ENCODE measurements around the gene OR56B4. TPM values are rescaled to one million over a fixed set of nuclear protein-coding genes. Genes with fewer than 3 reads are reported as not detected.
"Not testable (repeated sequence)": the region's sequence is repeated elsewhere in the genome, so short reads cannot be mapped to it uniquely, and the experiment has no call there.

Gene OR56B4
- total RNA-seq, 4 donors from 2014 or later: not detected

DNA sequence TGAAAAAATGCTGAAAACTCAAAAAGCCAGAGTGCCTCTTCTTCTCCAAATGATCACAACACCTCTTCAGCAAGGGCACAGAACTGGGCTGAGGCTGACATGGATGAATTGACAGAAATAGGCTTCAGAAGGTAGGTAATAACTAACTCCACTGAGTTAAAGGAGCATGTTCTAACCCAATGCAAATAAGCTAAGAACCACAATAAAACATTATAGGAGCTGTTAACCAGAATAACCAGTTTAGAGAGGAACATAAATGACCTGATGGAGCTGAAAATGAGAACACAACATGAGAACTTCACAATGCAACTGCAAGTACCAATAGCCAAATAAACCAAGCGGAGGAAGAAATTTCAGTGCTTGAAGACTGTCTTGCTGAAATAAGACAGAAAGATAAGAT, 9.2 kb downstream of the OR56B4 start:
- ATAC-seq (ENCODE audit: low FRiP score): no peak
- DNase-seq (ENCODE audit: low spot score): no peak
- TF ChIP-seq, protein P1, sequence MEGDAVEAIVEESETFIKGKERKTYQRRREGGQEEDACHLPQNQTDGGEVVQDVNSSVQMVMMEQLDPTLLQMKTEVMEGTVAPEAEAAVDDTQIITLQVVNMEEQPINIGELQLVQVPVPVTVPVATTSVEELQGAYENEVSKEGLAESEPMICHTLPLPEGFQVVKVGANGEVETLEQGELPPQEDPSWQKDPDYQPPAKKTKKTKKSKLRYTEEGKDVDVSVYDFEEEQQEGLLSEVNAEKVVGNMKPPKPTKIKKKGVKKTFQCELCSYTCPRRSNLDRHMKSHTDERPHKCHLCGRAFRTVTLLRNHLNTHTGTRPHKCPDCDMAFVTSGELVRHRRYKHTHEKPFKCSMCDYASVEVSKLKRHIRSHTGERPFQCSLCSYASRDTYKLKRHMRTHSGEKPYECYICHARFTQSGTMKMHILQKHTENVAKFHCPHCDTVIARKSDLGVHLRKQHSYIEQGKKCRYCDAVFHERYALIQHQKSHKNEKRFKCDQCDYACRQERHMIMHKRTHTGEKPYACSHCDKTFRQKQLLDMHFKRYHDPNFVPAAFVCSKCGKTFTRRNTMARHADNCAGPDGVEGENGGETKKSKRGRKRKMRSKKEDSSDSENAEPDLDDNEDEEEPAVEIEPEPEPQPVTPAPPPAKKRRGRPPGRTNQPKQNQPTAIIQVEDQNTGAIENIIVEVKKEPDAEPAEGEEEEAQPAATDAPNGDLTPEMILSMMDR (IDR thresholded peaks at IDR 0.05): no peak

DNA sequence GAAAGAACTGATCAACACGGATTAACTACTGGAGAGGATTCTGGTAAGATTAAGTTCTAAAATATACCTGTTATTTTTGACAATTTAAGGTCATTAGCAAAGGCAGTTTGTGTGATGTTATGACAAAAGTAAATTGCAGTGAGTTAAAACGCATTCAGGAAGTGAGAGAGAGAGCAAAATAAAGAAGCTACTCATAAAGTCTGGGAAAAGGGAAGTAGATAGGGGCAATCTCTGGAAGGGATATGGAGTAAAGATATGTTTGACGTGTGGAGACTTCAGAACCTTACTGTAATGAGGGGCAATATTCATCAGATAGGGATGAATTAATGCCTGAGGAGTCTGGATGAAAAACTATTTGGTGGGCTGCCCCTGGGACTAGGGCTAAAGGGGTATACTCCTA, 16.8 kb downstream of the OR56B4 start:
- no peak for ATAC-seq (ENCODE audit: low FRiP score)
- DNase-seq (ENCODE audit: low spot score): no peak
- TF ChIP-seq, protein P1 (IDR thresholded peaks at IDR 0.05): no peak

DNA sequence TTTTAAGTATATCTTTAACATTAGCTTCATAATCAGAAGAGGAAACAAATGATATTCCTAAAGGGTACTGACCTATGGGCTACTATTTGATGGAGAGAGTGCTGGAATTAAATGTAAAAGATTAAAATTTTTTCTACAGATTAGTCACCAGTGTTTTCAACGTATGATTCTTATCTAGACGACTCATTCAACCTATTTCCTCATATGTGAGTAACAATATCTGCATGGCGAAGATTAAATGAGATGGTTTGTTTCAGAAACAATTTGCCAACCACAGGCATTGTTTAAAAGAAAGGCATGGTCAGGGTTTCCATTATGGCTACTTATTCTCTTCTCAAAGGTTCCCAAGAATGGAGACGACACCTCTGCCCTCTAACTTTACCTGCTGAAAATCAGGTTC, 20.4 kb downstream of the OR56B4 start:
- DNase-seq (ENCODE audit: low spot score) (no peak), ATAC-seq (ENCODE audit: low FRiP score) (no peak)
- TF ChIP-seq, protein P1 (IDR thresholded peaks at IDR 0.05): no peak

DNA sequence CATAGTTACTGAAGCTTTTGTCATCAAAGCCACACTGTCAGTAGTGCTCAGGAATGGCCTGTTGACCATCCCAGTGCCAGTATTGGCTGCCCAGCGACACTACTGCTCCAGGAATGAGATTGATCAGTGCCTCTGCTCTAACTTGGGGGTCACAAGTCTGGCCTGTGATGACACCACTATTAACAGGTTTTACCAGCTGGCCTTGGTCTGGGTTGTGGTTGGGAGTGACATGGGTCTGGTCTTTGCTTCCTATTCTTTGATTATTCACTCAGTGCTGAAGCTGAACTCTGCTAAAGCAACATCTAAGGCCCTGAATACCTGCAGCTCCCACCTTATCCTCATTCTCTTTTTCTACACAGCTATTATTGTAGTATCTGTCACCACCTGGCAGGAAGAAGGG, 21.5 kb downstream of the OR56B4 start:
- TF ChIP-seq, protein P1 (IDR thresholded peaks at IDR 0.05): no peak
- DNase-seq (ENCODE audit: low spot score): no peak
- no peak for ATAC-seq (ENCODE audit: low FRiP score)

DNA sequence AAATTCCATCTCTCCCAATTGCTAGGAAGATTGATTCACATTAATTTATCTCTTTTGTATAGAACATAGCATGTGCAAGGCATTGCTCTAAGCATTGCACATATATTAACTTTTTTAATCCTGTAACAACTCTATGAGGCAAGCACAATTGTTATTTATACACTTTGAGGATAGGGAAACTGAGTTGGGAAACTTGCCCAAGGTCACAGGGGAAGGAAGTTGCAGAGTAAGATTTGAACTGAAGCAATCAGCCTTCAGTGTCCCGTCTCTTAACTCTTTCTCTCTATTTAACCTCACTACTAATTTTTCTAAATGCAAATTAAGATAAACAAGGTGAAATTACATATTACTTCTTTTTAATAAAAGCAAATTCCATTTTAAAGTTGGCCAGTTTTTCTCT, 22.2 kb downstream of the OR56B4 start:
- TF ChIP-seq, protein P1 (IDR thresholded peaks at IDR 0.05): no peak
- ATAC-seq (ENCODE audit: low FRiP score): no peak
- no peak for DNase-seq (ENCODE audit: low spot score)

DNA sequence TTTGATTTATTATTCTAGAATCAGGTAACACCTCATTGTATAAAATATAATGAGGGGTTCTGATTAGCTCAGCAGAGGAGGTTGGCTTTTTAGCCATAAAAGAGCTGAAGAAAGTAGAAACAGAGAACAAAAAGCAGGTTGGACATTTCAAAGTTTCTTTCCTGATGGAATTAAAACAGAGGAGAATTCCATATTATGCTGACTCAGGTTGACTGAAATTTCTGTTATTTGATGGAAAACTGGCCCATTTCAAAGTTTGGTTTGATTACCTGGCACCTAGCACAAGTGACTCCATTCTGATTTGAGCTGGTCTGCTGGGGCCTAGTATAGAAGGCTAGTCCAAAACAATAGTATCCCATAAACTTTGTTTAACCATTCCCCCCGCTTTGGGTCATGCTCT, 24.9 kb downstream of the OR56B4 start:
- ATAC-seq (ENCODE audit: low FRiP score) (no peak), DNase-seq (ENCODE audit: low spot score) (no peak)
- TF ChIP-seq, protein P1 (IDR thresholded peaks at IDR 0.05): no peak

DNA sequence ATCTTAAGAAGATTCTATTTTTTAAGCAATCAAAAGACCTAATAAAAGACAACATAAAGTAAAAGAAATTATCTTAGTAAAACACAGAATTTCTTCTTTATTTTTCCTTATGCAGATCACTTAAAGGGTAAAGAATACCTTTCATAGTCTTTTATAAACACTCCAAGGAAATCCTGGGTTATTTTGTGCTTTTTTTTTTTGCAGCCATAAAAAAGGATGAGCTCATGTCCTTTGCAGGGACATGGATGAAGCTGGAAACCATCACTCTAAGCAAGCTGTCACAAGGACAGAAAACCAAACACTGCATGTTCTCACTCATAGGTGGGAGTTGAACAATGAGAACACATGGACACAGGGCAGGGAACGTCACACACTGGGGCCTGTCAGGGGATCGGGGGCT, 28.5 kb downstream of the OR56B4 start:
- not testable (repeated sequence) for ATAC-seq (ENCODE audit: low FRiP score); DNase-seq (ENCODE audit: low spot score)

DNA sequence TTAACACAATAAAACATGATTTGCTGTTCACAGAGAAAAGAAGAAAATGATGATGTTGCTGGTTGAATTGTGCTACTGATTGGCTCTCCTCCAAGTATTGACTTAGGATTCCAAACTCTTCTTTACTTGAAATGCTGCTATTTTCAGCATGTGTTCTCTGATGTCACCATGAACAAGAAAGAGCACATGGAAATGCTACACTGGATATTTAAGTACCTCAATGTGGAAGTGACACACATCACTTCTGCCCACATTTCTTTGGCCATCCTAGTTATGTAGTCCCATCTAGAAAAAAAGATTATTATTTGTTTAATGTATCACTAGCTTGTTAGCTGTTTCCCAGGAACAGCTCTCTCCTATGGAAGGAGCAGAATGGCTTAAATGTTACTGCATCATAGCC, 35.5 kb downstream of the OR56B4 start:
- DNase-seq (ENCODE audit: low spot score) (no peak), ATAC-seq (ENCODE audit: low FRiP score) (no peak)
- TF ChIP-seq, protein P1 (IDR thresholded peaks at IDR 0.05): no peak

DNA sequence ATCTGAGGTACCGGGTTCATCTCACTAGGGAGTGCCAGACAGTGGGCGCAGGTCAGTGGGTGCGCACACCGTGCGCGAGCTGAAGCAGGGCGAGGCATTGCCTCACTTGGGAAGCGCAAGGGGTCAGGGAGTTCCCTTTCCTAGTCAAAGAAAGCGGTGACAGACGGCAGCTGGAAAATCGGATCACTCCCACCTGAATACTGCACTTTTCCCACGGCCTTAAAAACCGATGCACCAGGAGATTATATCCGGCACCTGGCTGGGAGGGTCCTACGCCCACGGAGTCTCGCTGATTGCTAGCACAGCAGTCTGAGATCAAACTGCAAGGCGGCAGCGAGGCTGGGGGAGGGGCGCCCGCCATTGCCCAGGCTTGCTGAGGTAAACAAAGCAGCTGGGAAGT, 36.3 kb downstream of the OR56B4 start:
- DNase-seq (ENCODE audit: low spot score): not testable (repeated sequence)

More for the DNA sequence above, 36.3 kb downstream of the OR56B4 start:
- ATAC-seq (ENCODE audit: low FRiP score): not testable (repeated sequence)
